OCI-LY7 (cell line): Measurements from ENCODE around the gene ANKRD63.

Source experiments
- CTCF ChIP-seq: fragments of 200-600 bp; sonication (generic); conservative IDR thresholded peaks from 2 replicates; pipeline ENCODE4 v1.5.1; 2014; ENCODE audit warnings: mild to moderate bottlenecking, antibody characterized with exemption, low read length, moderate library complexity, mixed read lengths
- EZH2phosphoT487 ChIP-seq: fragments of 200-600 bp; sonication (generic); IDR thresholded peaks from 2 replicates; pipeline ENCODE4 v1.6.1; 2018; ENCODE audit warnings: low read depth, borderline replicate concordance, mild to moderate bottlenecking, mixed run types, antibody characterized with exemption, low read length, moderate library complexity, mixed read lengths

GRCh38 chr15:40265875-40266274 is 17.0 kb downstream of the ANKRD63 start:
- no peak for TF ChIP-seq EZH2phosphoT487
- TF ChIP-seq CTCF = no peak
